HFF-Myc (cell line): Measurements from ENCODE around the gene YOD1.

Experiments used
- DNase-seq: peaks from one replicate; pipeline ENCODE4 v3.0.0-alpha.2; 2011; ENCODE audit warnings: low read depth; ENCODE audit errors: extremely low read depth
- H3K4me3 ChIP-seq: replicated peaks from 2 replicates; pipeline ENCODE4 v1.5.1; 2011; ENCODE audit warnings: low read depth, mild to moderate bottlenecking, control low read depth, low read length
- CTCF ChIP-seq: IDR thresholded peaks from 2 replicates; pipeline ENCODE4 v1.5.1; 2012; ENCODE audit warnings: mild to moderate bottlenecking, low read depth, low read length, control low read depth; ENCODE audit errors: missing control alignments

YOD1 gene

GRCh38 chr1:207058252-207058651, 7.2 kb upstream of the YOD1 start:
- H3K4me3 ChIP-seq = no peak overlapping the region
- DNase-seq = no peak
- no peak for TF ChIP-seq CTCF

- no peak overlapping the region for H3K4me3 ChIP-seq
- DNase-seq = no peak
- no peak for TF ChIP-seq CTCF
These were observed 5.7 kb upstream of the YOD1 start for GRCh38 chr1:207056673-207057072.

- no peak for DNase-seq
- H3K4me3 ChIP-seq = no peak overlapping the region
- TF ChIP-seq CTCF = no peak
These were observed 4.5 kb upstream of the YOD1 start for GRCh38 chr1:207055386-207056001.

- no peak for TF ChIP-seq CTCF
- DNase-seq = no peak
- no peak overlapping the region for H3K4me3 ChIP-seq
These were observed 3.5 kb upstream of the YOD1 start for GRCh38 chr1:207054491-207054890.

- H3K4me3 ChIP-seq = peak within 1 kb of the TSS; percentile 42
- DNase-seq = peak; percentile 61
- no peak for TF ChIP-seq CTCF
These were observed 2.1 kb upstream of the YOD1 start, which contains the start of gene PFKFB2 for GRCh38 chr1:207052911-207053769. Gene PFKFB2 (plus strand): TSS chr1:207053275. CDS start chr1:207054718, 1,443 bp downstream.

- H3K4me3 ChIP-seq = peak overlapping the region; percentile 92
- no peak for TF ChIP-seq CTCF
- DNase-seq = peak; percentile 72
These were observed 373 bp downstream of the YOD1 start for GRCh38 chr1:207050480-207051190.
